ENCODE measurements around the gene NPAS3.

- TF ChIP-seq CTCF (IDR thresholded peaks at IDR 0.05) (no peak), POLR2A (IDR thresholded peaks at IDR 0.05) (no peak)
Observed at GRCh38 chr14:33774723-33775470, 836.2 kb downstream of the NPAS3 start.
